ENCODE data around the gene ZNF562. TPM values are rescaled to one million over a fixed set of nuclear protein-coding genes. Genes with fewer than 3 reads are reported as not detected.

The ZNF562 gene
- total RNA-seq, 4 donors from 2014 or later: 22.8 to 30.3 (median 27.2) TPM

DNA sequence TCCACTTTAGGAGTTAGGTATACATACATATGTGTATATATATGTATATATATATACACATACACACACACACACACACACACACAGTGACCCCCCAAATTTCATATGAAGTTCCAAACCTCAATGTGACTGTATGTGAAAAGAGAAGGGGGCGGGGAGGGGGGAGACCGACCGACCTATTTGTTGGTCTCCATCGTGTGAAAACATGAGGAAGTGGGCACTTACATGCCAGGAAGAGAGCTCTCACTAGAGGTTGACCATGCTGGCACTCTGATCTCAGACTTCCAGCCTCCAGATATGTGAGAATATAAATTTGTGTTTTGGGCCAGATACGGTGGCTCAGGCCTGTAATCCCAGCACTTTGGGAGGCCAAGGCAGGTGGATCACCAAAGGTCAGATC, 24.6 kb downstream of the ZNF562 start:
- 84% methylated on average over 5 of the region's 5 CpGs for WGBS
- peaks cover 47 to 86% (median 68%) of the 10 kb centered on the region in 4 donors for H3K36me3 ChIP-seq
- H3K4me3 ChIP-seq: no peak overlapping the region
- intact Hi-C loops (cut with DNase I): no loop called here
- H3K4me1 ChIP-seq: no peaks in the 10 kb centered on the region
- peaks cover 3 to 26% (median 17%) of the 10 kb centered on the region in 4 donors for H3K9me3 ChIP-seq
- no peaks in the 10 kb centered on the region for H3K27me3 ChIP-seq
- H3K27ac ChIP-seq (replicated peaks in 1 of 4): no peak overlapping the region
- TF ChIP-seq POLR2A (IDR thresholded peaks at IDR 0.05; ENCODE audit: low read depth) (no peak), EP300 (IDR thresholded peaks at IDR 0.05) (no peak)
- no peak for DNase-seq (ENCODE audit: extremely low spot score)

DNA sequence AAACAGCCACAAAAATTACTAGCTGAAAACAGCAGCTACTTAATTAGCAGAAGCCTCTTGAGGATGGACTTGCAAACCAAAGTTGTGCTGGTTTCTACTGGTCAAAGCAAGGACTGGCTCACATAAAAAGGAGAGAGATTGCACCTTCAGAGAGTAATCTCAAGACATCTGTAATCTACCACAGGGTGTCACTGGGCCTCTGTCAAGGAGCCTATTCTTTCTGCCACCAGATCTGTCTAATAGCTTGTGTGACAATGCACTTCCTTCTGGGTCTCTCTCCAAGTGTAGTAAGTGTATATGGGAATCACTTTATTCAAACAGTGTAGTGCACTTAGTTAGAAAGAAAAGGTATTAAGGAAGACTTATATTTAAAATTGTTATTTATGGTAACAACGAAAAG, 29.4 kb downstream of the ZNF562 start:
- Histone ChIP-seq H3K4me3 (no peak overlapping the region), H3K27ac (replicated peaks in 1 of 4) (no peak overlapping the region), H3K4me1 (no peaks in the 10 kb centered on the region), H3K9me3 (no peaks in the 10 kb centered on the region), H3K27me3 (no peaks in the 10 kb centered on the region), H3K36me3 (peaks cover 12 to 68% (median 45%) of the 10 kb centered on the region in 4 donors)
- WGBS: 93% methylated on average over 1 of the region's 1 CpG
- no peak for DNase-seq (ENCODE audit: extremely low spot score)
- intact Hi-C loops (cut with DNase I): no loop called here
- TF ChIP-seq, protein P1, sequence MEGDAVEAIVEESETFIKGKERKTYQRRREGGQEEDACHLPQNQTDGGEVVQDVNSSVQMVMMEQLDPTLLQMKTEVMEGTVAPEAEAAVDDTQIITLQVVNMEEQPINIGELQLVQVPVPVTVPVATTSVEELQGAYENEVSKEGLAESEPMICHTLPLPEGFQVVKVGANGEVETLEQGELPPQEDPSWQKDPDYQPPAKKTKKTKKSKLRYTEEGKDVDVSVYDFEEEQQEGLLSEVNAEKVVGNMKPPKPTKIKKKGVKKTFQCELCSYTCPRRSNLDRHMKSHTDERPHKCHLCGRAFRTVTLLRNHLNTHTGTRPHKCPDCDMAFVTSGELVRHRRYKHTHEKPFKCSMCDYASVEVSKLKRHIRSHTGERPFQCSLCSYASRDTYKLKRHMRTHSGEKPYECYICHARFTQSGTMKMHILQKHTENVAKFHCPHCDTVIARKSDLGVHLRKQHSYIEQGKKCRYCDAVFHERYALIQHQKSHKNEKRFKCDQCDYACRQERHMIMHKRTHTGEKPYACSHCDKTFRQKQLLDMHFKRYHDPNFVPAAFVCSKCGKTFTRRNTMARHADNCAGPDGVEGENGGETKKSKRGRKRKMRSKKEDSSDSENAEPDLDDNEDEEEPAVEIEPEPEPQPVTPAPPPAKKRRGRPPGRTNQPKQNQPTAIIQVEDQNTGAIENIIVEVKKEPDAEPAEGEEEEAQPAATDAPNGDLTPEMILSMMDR (IDR thresholded peaks at IDR 0.05): no peak

DNA sequence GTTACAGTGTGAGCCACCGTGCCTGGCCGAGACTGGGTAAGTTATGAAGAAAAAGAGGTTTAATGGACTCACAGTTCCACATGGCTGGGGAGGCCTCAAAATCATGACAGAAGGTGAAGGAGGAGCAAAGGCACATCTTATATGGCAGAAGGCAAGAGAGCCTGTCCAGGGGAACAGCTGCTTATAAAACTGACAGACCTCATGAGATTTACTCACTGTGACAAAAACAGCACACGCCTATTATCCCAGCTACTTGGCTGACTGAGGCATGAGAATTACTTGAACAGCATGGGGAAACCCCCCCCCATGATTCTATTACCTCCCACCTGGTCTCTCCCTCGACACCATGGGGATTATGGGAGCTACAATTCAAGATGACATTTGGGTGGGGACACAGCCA, 30.4 kb downstream of the ZNF562 start:
- H3K4me3 ChIP-seq: no peak overlapping the region
- intact Hi-C loops (cut with DNase I): no loop called here
- no peak for DNase-seq (ENCODE audit: extremely low spot score)
- WGBS: 89% methylated on average over 4 of the region's 4 CpGs
- H3K9me3 ChIP-seq: no peaks in the 10 kb centered on the region
- H3K27ac ChIP-seq (replicated peaks in 1 of 4): no peak overlapping the region
- H3K4me1 ChIP-seq: no peaks in the 10 kb centered on the region
- peaks cover 12 to 64% (median 45%) of the 10 kb centered on the region in 4 donors for H3K36me3 ChIP-seq
- no peak for TF ChIP-seq POLR2A (IDR thresholded peaks at IDR 0.05; ENCODE audit: low read depth)
- TF ChIP-seq, protein P1 (IDR thresholded peaks at IDR 0.05): no peak
- no peak for TF ChIP-seq EP300 (IDR thresholded peaks at IDR 0.05)
- no peak for TF ChIP-seq POLR2AphosphoS5 (IDR thresholded peaks at IDR 0.05)
- no peaks in the 10 kb centered on the region for H3K27me3 ChIP-seq

DNA sequence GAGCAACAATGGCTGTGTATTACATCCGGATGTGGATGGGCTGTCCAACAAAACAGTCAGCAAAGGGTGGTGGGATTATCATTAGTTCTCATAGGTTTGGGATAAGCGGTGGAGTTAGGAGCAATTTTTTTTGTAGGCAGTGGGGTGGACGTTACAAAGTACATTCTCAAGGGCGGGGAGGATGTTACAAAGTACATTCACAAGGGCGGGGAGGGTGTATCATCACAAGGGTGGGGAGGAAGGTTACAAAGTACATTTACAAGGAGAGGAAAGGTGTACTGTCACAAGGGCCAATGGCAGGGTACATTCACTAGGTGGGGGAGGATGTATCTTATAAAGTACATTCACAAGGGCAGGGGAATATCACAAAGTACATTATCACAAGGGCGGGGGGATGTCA, 33.1 kb downstream of the ZNF562 start:
- no peaks in the 10 kb centered on the region for H3K9me3 ChIP-seq
- 93% methylated on average over 6 of the region's 6 CpGs for WGBS
- intact Hi-C loops (cut with DNase I): no loop called here
- no peaks in the 10 kb centered on the region for H3K4me1 ChIP-seq
- no peak overlapping the region for H3K27ac ChIP-seq (replicated peaks in 1 of 4)
- DNase-seq (ENCODE audit: extremely low spot score): no peak
- no peak for TF ChIP-seq POLR2A (IDR thresholded peaks at IDR 0.05; ENCODE audit: low read depth)
- no peak for TF ChIP-seq POLR2AphosphoS5 (IDR thresholded peaks at IDR 0.05)
- H3K36me3 ChIP-seq: peaks cover 5 to 39% (median 33%) of the 10 kb centered on the region in 4 donors
- no peak overlapping the region for H3K4me3 ChIP-seq
- no peaks in the 10 kb centered on the region for H3K27me3 ChIP-seq

DNA sequence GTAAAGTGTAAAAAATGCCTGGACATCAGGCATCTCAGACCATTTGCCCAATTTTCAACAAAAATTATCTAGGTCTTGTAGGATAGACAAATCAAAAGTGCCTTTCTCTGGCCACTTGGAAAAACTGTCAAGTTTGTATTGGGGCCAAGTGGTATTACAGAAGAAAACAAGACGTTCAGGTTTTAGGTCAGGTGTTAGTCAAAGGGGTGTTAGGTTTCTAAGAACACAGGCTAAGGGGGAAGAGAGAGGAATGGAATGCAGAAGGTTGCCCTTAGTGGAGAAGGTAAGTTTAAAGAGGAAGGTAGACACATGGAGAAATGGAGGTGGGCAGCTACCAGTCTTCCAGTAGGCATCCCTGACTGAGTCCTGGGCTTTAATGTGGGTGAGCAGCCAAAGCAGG, 33.9 kb downstream of the ZNF562 start:
- Histone ChIP-seq H3K27ac (replicated peaks in 1 of 4) (no peak overlapping the region), H3K4me1 (no peaks in the 10 kb centered on the region), H3K36me3 (peaks cover 0 to 43% (median 32%) of the 10 kb centered on the region in 4 donors), H3K9me3 (no peaks in the 10 kb centered on the region), H3K4me3 (no peak overlapping the region), H3K27me3 (no peaks in the 10 kb centered on the region)
- DNase-seq (ENCODE audit: extremely low spot score): no peak
- no peak for TF ChIP-seq POLR2A (IDR thresholded peaks at IDR 0.05; ENCODE audit: low read depth)
- WGBS: 80% methylated on average over 1 of the region's 1 CpG
- intact Hi-C loops (cut with DNase I): no loop called here

DNA sequence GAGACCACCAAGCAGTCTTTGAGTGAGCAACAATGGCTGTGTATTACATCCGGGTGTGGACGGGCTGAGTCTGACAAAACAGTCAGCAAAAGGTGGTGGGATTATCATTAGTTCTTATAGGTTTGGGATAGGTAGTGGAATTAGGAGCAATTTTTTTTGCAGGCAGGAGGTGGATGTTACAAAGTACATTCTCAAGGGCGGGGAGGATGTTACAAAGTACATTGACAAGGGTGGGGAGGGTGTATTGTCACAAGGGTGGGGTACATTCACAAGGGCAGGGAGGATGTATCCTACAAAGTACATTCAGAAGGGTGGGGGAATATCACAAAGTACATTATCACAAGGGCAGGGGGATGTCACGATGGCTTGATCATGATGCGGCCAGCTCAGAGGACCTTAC, 38.9 kb downstream of the ZNF562 start:
- intact Hi-C loops (cut with DNase I): no loop called here
- TF ChIP-seq POLR2AphosphoS5 (IDR thresholded peaks at IDR 0.05): no peak
- no peak for TF ChIP-seq POLR2A (IDR thresholded peaks at IDR 0.05; ENCODE audit: low read depth)
- TF ChIP-seq EP300 (IDR thresholded peaks at IDR 0.05): no peak
- TF ChIP-seq, protein P1 (IDR thresholded peaks at IDR 0.05): no peak
- Histone ChIP-seq H3K27ac (replicated peaks in 1 of 4) (no peak overlapping the region), H3K36me3 (peaks cover 4 to 55% (median 34%) of the 10 kb centered on the region in 4 donors), H3K27me3 (no peaks in the 10 kb centered on the region), H3K4me3 (no peak overlapping the region), H3K4me1 (no peaks in the 10 kb centered on the region), H3K9me3 (no peaks in the 10 kb centered on the region)
- no peak for DNase-seq (ENCODE audit: extremely low spot score)
- 98% methylated on average over 5 of the region's 5 CpGs for WGBS
